KBM-7 (cell line): ENCODE data around the gene TLR4.

Source experiments
- DNase-seq: peaks from one replicate; pipeline ENCODE4 v3.0.0-alpha.2; 2015
- in situ Hi-C: fragments of 300-500 bp; cut with MboI; formaldehyde crosslinking; loops from 2 replicates; pipeline ENCODE4 v1.14.3; 2020; ENCODE audit warnings: low sequenced_read_pairs, low pct_unique_long_range_greater_than_20kb, mixed read lengths

TLR4 gene

DNA sequence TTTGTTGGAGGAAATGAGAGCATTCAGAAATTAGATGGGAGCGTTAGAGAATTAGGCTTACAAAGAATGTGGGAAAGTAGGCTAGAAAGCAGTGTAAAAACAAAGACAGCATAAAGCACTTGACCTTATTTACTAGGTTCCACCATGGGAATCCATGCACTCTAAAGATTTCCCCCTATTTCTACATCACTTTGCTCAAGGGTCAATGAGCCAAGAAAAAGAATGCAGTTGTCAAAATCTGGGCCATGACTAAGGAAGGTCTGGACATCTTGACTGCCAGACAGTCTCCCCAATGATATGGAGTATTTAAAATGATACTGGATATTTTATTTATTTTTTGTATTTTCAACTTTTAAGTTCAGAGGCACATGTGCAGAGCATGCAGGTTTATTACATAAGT, 3.4 kb downstream of the TLR4 start:
- no peak for DNase-seq
- in situ Hi-C loops: no loop called here

DNA sequence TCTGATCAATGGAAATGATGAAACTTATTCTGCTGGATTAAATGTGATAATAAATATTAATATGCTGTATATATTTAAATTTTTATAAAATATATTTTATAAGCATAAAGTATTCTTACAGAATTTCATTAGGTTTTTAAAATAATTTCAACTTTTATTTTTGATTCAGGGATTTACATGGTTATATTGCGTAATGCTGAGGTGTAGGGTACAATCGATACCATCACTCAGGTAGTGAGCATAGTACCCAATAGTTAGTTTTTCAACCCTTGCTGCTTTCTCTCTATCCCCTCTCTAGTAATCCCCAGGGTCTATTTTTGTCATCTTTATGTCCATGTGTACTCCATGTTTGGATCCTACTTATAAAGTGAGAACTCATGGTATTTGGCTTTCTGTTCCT, 5.7 kb downstream of the TLR4 start:
- in situ Hi-C loops: no loop called here
- DNase-seq: no peak

DNA sequence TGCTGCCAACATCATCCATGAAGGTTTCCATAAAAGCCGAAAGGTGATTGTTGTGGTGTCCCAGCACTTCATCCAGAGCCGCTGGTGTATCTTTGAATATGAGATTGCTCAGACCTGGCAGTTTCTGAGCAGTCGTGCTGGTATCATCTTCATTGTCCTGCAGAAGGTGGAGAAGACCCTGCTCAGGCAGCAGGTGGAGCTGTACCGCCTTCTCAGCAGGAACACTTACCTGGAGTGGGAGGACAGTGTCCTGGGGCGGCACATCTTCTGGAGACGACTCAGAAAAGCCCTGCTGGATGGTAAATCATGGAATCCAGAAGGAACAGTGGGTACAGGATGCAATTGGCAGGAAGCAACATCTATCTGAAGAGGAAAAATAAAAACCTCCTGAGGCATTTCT, 10.1 kb downstream of the TLR4 start:
- in situ Hi-C loops: no loop called here
- no peak for DNase-seq

DNA sequence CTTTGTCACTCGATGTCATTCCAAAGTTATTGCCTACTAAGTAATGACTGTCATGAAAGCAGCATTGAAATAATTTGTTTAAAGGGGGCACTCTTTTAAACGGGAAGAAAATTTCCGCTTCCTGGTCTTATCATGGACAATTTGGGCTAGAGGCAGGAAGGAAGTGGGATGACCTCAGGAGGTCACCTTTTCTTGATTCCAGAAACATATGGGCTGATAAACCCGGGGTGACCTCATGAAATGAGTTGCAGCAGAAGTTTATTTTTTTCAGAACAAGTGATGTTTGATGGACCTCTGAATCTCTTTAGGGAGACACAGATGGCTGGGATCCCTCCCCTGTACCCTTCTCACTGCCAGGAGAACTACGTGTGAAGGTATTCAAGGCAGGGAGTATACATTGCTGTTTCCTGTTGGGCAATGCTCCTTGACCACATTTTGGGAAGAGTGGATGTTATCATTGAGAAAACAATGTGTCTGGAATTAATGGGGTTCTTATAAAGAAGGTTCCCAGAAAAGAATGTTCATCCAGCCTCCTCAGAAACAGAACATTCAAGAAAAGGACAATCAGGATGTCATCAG, 11.3 kb downstream of the TLR4 start:
- in situ Hi-C loops: no loop called here
- DNase-seq: peak; percentile 32

DNA sequence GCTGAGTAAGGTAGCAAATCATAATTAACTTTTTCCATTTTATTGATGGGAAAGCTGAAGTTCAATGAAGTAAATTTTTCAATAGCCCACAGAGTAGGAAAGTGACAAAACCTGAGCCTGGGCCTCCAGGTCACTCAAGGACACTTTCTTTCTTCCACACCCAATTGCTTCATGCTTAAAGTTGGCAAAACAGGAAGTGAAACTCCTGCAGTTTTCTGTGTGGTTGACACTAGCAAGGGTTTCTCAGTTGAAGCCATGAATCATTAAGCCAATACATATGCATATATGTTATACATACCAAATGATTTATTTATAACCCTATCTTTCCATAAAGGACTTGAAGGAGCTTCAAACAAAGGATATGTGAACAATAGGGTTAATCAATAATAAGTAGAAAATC, 13.9 kb downstream of the TLR4 start:
- DNase-seq: peak; percentile 80
- in situ Hi-C loops: no loop called here

DNA sequence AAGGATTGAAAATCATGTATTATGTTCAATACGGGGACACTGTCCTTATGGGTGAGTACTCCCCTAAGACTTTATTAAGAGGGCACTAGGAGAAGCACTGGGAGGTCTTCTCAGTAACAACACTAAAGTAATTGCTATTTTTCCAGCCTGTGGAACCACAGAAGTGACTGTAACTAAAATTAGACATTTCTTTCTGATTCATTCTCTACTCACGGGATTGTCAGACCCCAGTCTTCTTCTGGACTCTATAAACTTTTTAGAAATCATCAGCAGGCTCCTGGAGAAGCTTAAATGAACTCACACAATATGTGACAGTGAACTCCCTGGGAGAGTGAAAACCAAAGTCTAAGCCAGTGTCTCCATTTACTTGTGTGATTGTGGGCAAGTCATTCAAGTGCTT, 14.5 kb downstream of the TLR4 start:
- DNase-seq: no peak
- in situ Hi-C loops: no loop called here

DNA sequence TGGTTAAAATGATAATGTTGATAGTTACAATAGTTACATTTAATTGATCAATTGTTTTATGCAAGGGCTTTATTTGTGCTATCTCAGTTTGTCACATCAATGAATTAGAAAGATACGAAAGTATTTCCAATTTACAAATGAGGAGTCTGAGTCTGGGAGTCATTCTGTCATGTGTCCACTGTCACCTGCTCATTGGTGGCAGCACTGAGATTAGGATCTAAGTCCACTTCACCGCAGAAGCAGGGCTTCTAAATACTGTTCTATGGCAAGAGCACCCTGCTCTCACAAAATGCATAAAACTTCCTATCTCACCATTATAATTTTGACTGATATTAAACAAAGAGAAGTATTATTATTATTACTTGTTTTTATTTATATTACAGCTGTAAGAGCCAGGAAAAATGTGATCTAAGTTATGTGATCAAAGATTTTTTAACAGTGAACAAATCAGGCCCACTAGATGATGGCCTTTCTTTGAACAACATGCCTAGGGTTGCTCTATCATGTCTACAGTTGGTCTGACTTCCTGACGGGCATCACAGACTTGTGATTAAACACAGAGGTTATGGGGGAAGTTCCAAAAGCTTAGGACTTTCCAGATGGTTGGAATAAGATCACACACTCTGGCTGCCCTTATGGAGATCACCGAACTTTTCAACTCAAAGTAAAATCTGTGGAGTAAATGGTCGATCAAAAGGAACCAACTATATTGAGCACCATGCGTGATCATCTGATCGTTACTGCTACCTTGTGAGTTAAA, 15.1 kb downstream of the TLR4 start:
- no peak for DNase-seq
- in situ Hi-C loops: no loop called here

DNA sequence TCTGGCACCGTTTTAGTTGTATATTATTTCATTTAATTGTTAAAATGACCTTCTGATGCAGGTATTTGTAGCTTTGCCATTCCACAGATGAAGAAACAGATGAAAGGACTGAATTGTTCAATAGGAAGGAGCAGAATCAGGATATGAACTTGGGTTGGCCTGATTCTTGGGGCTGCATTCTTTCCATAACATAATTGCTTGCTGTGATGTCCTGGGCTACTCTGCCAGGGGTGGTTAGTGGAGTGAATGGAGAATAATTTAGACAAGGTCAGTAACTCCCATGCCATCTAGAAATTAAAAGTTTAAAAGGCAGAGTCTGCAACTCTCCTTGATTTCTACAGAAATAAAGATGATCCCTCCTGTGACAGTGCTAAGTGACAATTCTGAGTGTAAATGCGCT, 15.9 kb downstream of the TLR4 start:
- no peak for DNase-seq

DNA sequence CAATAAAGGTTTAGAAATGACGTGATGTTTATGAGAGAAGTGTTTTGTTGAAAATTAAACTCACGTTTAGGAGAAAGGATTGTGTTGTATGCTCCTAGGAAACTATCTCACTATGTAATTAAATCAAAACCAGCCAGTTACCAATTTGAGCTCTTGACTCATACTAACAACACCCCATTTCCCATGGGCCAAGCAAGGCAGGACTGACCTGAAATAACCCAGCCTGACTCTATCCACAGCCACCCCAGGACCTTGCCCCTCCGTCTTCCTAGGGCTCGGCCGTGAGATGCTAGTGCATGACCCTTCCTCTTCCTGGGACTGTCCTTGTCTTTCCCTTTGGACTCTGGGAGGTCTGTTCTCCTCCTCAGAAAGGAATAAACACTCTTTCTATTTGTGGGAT, 16.4 kb downstream of the TLR4 start:
- in situ Hi-C loops: no loop called here
- DNase-seq: no peak

More for the DNA sequence above, 15.9 kb downstream of the TLR4 start:
- in situ Hi-C loops: no loop called here

DNA sequence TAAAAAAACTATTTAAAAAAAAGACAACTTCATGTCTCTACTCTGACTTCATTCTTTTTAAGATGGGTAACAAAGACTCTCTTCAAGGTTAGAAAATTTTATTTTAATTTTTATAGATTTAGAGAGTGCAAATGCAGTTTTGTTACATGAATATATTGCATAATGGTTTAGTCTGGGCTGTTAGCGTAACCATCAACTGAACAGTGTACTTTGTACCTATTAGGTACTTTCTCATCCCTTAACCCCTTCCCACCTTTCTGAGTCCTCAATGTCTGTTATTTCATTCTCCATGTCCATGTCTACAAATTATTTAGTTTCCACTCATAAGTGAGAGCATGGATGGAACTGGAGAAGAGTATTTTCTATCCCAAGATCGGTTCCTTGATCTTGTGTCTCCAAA, 16.8 kb downstream of the TLR4 start:
- in situ Hi-C loops: no loop called here
- no peak for DNase-seq

DNA sequence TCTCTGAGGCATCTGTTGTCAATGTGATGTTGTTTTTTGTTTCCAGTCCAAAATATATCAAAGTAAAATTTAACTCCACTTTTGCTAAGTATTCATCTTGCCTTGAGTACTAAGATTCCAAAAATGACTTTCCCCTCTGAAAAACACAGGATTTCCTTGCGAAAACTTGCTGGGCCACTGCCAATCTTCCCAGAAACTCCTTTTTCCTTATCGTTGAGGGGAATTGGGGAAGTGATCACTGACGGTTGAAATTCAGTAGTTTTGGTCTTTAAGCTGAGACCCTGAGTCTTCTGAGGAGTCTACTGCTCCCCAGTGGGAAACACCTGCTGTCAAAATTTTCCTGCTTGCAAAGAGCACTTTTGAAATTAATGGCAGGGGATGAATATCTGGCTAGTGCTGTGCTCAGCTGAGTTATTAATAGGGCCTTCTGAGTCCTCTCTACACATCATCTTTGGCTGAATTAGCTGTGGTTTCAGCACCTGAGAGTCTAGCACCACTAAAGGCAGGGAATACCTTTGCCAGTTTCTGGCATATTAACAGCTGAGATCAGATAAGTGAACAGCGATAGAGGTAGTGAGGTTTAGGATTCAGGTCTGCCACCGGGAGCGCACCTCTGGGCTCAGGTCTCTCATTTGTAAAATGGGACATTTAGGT, 18.0 kb downstream of the TLR4 start:
- DNase-seq: peak; percentile 32
- in situ Hi-C loops: no loop called here

DNA sequence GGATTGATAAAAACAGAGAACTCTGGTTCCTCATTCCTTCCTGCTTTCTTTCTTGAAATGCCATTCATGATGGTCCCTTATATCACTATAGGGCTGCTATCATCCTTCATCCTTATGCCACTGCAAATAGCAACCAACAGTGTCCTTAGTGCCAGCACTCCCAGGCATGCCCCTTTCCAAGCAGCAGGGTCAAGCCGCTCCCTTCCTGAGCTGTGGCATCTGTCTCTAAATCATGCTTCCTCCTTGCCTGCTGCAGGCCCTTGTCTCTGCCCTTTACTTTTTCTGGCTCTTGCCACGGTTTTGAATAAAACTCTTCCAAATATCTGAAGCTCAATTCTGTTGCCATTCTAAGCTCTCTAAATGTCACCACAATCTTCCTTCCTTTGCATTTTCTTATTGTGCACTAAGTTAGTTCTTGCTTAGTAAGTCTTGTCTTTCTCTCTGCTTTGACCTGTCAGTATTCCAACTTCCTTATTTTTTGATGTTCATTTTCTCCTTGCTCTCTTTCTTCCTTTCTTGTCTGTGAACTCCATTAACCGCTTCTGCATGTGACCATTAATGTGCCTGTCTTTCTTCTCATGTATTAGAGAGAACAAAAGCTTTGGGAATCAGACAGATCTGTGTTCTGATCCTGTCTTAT, 19.9 kb downstream of the TLR4 start:
- DNase-seq: peak; percentile 70
- in situ Hi-C loops: no loop called here

DNA sequence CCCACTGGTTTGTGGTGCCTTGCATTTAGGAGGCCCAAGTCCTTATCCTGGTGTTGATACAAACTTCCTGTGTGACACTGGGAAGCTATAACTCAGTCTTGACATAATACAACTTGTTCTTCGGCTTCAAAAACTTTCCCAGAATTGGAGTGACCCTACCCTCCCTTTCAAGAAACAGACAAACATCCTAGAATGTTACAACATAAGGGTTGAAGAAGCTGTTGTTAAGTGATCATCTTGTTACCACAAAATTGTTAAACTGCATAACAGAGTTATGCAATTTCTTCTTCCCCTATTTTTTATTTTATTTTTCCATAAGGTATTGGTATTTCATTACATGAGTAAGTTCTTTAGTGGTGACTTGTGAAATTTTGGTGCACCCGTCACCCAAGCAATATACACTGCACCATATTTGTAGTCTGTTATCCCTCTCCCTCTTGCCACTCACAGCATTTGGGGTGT, 21.3 kb downstream of the TLR4 start:
- DNase-seq: peak; percentile 44
- in situ Hi-C loops: no loop called here

DNA sequence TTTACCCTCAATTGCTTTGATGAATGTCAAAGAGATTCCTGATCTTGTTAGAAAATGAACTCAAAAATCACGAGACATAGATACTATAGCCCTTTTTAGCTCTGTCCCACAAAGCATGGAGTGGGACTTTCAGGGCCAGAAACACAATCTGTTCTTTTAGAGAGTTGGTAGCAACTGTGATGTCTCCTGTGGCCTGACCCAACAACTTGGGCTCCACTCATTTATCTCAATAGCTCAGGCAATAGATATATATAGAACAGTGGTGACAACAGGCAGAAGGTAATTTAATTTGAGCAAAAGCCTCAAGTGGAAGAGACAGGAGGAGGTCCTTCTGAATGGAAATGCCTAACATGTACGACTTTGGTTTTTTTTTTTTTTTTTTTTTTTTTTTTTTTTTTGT, 25.2 kb downstream of the TLR4 start:
- in situ Hi-C loops: no loop called here
- DNase-seq: no peak

DNA sequence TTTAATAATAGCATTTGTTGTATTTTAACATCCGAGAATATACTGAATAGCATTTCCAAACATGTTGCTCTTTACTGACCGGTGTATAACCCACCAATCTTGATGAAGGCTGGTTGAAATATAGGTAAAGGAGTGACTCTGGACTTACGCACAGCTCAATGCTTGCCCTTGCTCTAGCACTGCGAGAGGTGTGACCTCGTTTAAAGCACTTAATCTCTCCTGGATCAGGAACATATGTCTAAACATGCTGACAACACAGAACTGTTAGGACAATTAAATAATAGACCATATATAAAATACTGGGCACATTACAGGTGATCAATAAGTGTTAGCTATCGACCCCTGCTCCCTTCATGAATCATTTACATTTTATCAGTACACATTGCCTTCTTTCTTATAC, 28.3 kb downstream of the TLR4 start:
- in situ Hi-C loops: no loop called here
- DNase-seq: no peak

DNA sequence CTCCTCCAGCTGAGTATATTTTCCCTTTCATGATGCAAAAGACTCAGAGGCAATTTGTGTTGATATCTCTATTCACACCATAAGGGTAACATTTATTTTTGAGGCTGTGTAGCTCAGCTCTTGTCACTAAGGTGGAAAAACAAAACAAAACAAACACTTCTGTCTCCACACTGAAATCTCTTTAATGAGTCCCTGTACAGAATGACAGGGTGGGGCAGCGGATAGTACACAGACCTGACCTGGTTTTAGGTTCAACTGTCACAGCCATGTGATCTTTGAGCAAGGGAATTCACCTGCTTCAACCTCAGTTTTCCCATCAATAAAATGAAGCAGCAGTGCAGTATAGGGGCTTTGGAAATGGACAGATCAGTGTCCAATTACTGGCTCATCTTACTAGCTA, 29.3 kb downstream of the TLR4 start:
- DNase-seq: no peak

DNA sequence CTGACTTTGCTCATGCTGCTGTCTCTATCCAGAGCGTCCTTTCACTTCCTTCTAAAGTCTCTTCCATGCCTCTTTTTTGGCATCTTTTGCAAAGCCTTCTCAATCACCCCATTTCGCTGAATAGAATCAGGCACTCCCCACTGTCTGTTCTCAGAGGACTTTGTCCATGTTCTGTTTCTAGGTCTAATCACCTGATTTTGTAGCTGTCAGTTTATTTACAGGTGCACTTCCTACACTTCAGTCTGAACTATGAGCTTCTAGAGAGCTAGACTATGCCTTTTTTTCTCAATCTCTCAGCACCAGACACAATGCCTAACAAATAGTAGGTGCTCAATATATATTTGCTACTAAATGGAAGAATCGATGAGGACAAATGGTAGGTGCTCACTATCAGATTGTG, 29.9 kb downstream of the TLR4 start:
- in situ Hi-C loops: no loop called here

More for the DNA sequence above, 29.3 kb downstream of the TLR4 start:
- in situ Hi-C loops: no loop called here

DNA sequence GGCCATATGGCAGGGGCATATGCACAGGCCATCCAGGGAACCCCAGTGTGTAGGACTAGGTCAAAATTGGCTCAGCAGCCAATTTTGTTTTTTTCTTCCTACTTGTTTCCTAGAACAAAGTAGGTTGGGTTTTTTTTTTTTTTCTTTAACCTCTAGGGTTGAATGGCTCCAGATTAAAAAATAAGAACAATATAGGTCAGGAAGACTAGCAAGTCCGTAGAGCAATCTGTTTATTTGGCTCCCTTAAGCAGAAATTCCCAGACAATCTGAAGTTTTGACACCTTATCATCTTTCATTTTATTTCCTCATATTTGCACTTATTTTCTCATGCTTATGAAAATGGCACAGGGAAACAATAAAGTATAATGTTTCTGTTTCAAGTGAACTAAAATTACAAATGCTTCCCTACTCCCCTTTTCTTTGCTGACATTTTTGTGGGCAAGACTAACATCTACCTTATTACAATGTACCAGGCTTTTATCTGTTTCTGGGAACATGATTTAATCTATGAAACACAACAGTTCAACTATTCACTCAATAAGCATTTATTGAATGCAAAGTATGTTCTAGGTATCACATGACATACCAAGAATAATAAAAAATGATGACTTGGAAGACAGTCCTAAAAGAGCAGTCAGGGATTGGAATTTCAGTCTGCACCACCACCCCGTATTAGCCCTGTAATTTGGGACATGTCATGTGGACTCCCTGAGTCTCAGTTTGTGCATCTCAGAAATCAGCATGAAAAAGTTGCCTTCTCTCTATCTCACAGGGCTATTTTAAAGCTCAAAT, 30.5 kb downstream of the TLR4 start:
- in situ Hi-C loops: no loop called here
- no peak for DNase-seq

More for the DNA sequence above, 29.9 kb downstream of the TLR4 start:
- DNase-seq: no peak

DNA sequence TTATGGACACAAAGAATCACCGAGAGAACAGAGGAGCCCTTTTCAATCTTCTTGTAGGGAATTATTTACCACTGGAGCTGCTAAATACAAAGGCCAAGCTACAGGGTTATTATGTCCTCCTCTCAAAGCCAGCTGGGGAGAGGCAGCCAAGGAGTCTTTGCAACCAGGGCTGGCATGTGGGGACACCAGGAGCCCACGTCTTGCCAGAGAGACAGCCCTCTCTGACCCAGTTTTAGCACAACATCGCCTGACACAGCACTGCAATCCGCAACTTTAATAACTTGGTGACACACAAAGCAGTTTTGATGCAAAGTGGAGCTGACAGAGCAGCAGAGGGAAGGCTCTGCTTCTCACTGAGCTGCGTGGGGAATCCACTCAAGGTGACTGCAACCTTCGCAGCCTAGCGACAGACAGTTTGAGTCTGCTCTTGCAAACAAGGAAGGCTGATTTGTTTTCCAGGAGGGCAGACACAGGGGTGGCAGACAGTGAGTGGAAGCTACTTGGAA, 33.6 kb downstream of the TLR4 start:
- DNase-seq: no peak
- in situ Hi-C loops: no loop called here
